H1 (cell line): Measurements from ENCODE around the gene TNFAIP8. TPM values are rescaled to one million over a fixed set of nuclear protein-coding genes. Genes with fewer than 3 reads are reported as not detected.

Experiments used
- CTCF ChIA-PET: fragments of 300-600 bp; sonication (Branson Sonifier 250); formaldehyde crosslinking; loops from one replicate; lab custom pipeline; 2021; ENCODE audit not compliant: partially characterized antibody; lab: Charles Lee
- POLR2A ChIA-PET: fragments of 300-600 bp; sonication (Branson Sonifier 250); formaldehyde crosslinking; loops from one replicate; lab custom pipeline; 2021; ENCODE audit warnings: inconsistent platforms; ENCODE audit not compliant: partially characterized antibody; lab: Charles Lee
- DNase-seq, 2 experiments: peaks; one replicate each; pipeline versions ENCODE4 v3.0.0 to v3.0.0-alpha.2; 2010 to 2022; ENCODE audit warnings: low spot score in 2 of 2, low read depth in 1 of 2, mixed read lengths in 1 of 2
- FAIRE-seq: peaks from 2 replicates; lab custom pipeline; 2011; peaks lifted over from hg19 to GRCh38; lab: Jason Lieb, UNC
- H2AFZ ChIP-seq: 2 replicates; pipeline ENCODE4 v1.8.1; 2012; ENCODE audit warnings: low read length, inconsistent platforms
- H2AK5ac ChIP-seq: 2 replicates; pipeline ENCODE4 v1.6.1; 2013; ENCODE audit warnings: low read depth, low read length
- H2BK120ac ChIP-seq: replicated peaks from 2 replicates; pipeline ENCODE3; 2013; ENCODE audit warnings: low read depth, low read length, inconsistent platforms
- H2BK12ac ChIP-seq: 2 replicates; pipeline ENCODE4 v1.6.1; 2013; ENCODE audit warnings: low read depth, low read length
- H2BK15ac ChIP-seq: 2 replicates; pipeline ENCODE4 v1.6.1; 2013; ENCODE audit warnings: low read length
- H2BK20ac ChIP-seq: 2 replicates; pipeline ENCODE4 v1.6.1; 2013; ENCODE audit warnings: low read length
- H2BK5ac ChIP-seq: 2 replicates; pipeline ENCODE4 v1.6.1; 2013; ENCODE audit warnings: low read depth, low read length
- H3K14ac ChIP-seq: 2 replicates; pipeline ENCODE4 v1.6.1; 2013; ENCODE audit warnings: inconsistent platforms; ENCODE audit not compliant: insufficient read length
- H3K18ac ChIP-seq: 2 replicates; pipeline ENCODE4 v1.6.1; 2013; ENCODE audit warnings: low read length; ENCODE audit errors: extremely low read depth
- H3K23ac ChIP-seq: 2 replicates; pipeline ENCODE4 v1.6.1; 2013; ENCODE audit warnings: inconsistent platforms; ENCODE audit not compliant: insufficient read length
- H3K23me2 ChIP-seq: 2 replicates; pipeline ENCODE4 v1.6.1; 2013; ENCODE audit warnings: low read depth, low read length
- H3K27ac ChIP-seq: 2 replicates; pipeline ENCODE4 v1.6.1; 2011; ENCODE audit warnings: low read depth, low read length, inconsistent platforms
- H3K27me3 ChIP-seq, 4 experiments: replicated peaks in 1 of 4; 1 replicate in 1 of 4; 2 replicates in 3 of 4; pipeline versions ENCODE4 v1.6.1 to v1.8.1; 2011 to 2013; ENCODE audit warnings: low read length in 3 of 4, mild to moderate bottlenecking in 3 of 4, inconsistent platforms in 2 of 4, mixed read lengths in 2 of 4, moderate library complexity in 1 of 4; ENCODE audit not compliant: control insufficient read depth in 3 of 4, insufficient read depth in 3 of 4; ENCODE audit errors: extremely low read depth in 1 of 4
- H3K36me3 ChIP-seq, 4 experiments: 2 replicates each; pipeline versions ENCODE4 v1.6.1 to v1.8.1; 2011 to 2013; ENCODE audit warnings: mild to moderate bottlenecking in 4 of 4, low read length in 3 of 4, moderate library complexity in 2 of 4, control low read depth in 1 of 4, inconsistent platforms in 1 of 4; ENCODE audit not compliant: insufficient read depth in 4 of 4, control insufficient read depth in 2 of 4
- H3K4ac ChIP-seq: replicated peaks from 2 replicates; pipeline ENCODE3; 2013; ENCODE audit warnings: low read length, low read depth, mixed read lengths, inconsistent platforms; ENCODE audit not compliant: insufficient read length
- H3K4me1 ChIP-seq, 4 experiments: replicated peaks in 1 of 4; 1 replicate in 1 of 4; 2 replicates in 3 of 4; pipeline versions ENCODE4 v1.6.1 to v1.8.1; 2011 to 2013; ENCODE audit warnings: low read length in 3 of 4, inconsistent platforms in 2 of 4, mixed read lengths in 1 of 4; ENCODE audit not compliant: insufficient read depth in 4 of 4, control insufficient read depth in 3 of 4
- H3K4me2 ChIP-seq, 2 experiments: 2 replicates each; pipeline versions ENCODE4 v1.6.1 to v1.8.1; 2011 to 2013; ENCODE audit warnings: low read depth in 2 of 2, low read length in 2 of 2, control low read depth in 1 of 2, inconsistent platforms in 1 of 2, mild to moderate bottlenecking in 1 of 2; ENCODE audit not compliant: insufficient read depth in 1 of 2
- H3K4me3 ChIP-seq, 4 experiments: fragments of 200-600, 300-600 bp in 1 of 4; sonication (generic), shearing (Covaris generic), sonication (Bioruptor Twin) in 1 of 4; 2 replicates each; pipeline versions ENCODE4 v1.5.1 to v1.8.1; 2011 to 2016; ENCODE audit warnings: low read length in 4 of 4, low read depth in 3 of 4, control low read depth in 2 of 4, inconsistent platforms in 2 of 4, mild to moderate bottlenecking in 2 of 4, mixed read lengths in 1 of 4, moderate library complexity in 1 of 4; ENCODE audit not compliant: insufficient read depth in 2 of 4; ENCODE audit errors: extremely low read depth in 1 of 4
- H3K56ac ChIP-seq: replicated peaks from 2 replicates; pipeline ENCODE3; 2013; ENCODE audit warnings: low read depth, mild to moderate bottlenecking, mixed read lengths, low read length, inconsistent platforms; ENCODE audit not compliant: insufficient read length
- H3K79me1 ChIP-seq: 2 replicates; pipeline ENCODE4 v1.6.1; 2013; ENCODE audit warnings: low read depth, low read length, control low read depth
- H3K79me2 ChIP-seq, 2 experiments: 2 replicates each; pipeline versions ENCODE4 v1.6.1 to v1.8.1; 2012 to 2013; ENCODE audit warnings: low read length in 2 of 2, mild to moderate bottlenecking in 2 of 2, inconsistent platforms in 1 of 2; ENCODE audit not compliant: insufficient read depth in 2 of 2, control insufficient read depth in 1 of 2
- H3K9ac ChIP-seq, 4 experiments: replicated peaks in 1 of 4; 1 replicate in 1 of 4; 2 replicates in 3 of 4; pipeline versions ENCODE4 v1.6.1 to v1.8.1; 2011 to 2013; ENCODE audit warnings: low read depth in 3 of 4, low read length in 3 of 4, control low read depth in 2 of 4, mild to moderate bottlenecking in 2 of 4, moderate library complexity in 2 of 4, inconsistent platforms in 1 of 4; ENCODE audit errors: extremely low read depth in 1 of 4
- H3K9me3 ChIP-seq, 2 experiments: 2 replicates each; pipeline versions ENCODE4 v1.6.1 to v1.8.1; 2012 to 2013; ENCODE audit warnings: mild to moderate bottlenecking in 2 of 2, moderate library complexity in 2 of 2, control low read depth in 1 of 2, inconsistent platforms in 1 of 2, low read depth in 1 of 2, low read length in 1 of 2, mixed read lengths in 1 of 2; ENCODE audit not compliant: insufficient read depth in 2 of 2
- H4K20me1 ChIP-seq, 2 experiments: replicated peaks in 1 of 2; 2 replicates each; pipeline versions ENCODE3 to v1.8.1; 2011 to 2013; ENCODE audit warnings: inconsistent platforms in 2 of 2, low read length in 2 of 2, mild to moderate bottlenecking in 1 of 2; ENCODE audit not compliant: insufficient read depth in 2 of 2, control insufficient read depth in 1 of 2
- H4K5ac ChIP-seq: 2 replicates; pipeline ENCODE4 v1.6.1; 2013; ENCODE audit warnings: low read length, low read depth, mixed read lengths, inconsistent platforms; ENCODE audit not compliant: insufficient read length
- H4K8ac ChIP-seq: 2 replicates; pipeline ENCODE4 v1.8.0; 2013; ENCODE audit warnings: mild to moderate bottlenecking, moderate library complexity, low read length, inconsistent platforms; ENCODE audit not compliant: insufficient read depth; ENCODE audit errors: extremely low read depth
- H4K91ac ChIP-seq: replicated peaks from 2 replicates; pipeline ENCODE3; 2013; ENCODE audit warnings: low read length, mixed read lengths, inconsistent platforms; ENCODE audit not compliant: insufficient read length
- HDAC6 ChIP-seq: IDR thresholded peaks from one replicate; pipeline ENCODE4 v1.7.1; 2012; ENCODE audit warnings: low read depth, mild to moderate bottlenecking, inconsistent platforms, low read length, moderate library complexity
- WGBS, 2 experiments: shearing (Covaris generic) in 1 of 2; methylation state at CpG; one replicate each; pipeline versions ENCODE4 v1.1.6 to v1.1.7; 2013 to 2015; ENCODE audit warnings: low lambda C conversion rate in 2 of 2, mixed read lengths in 2 of 2, inconsistent platforms in 1 of 2, low coverage in 1 of 2, missing lambda C conversion rate in 1 of 2; ENCODE audit not compliant: insufficient replicate concordance in 2 of 2, insufficient coverage in 1 of 2, insufficient read length in 1 of 2; ENCODE audit errors: extremely low coverage in 1 of 2, missing lambda C conversion rate in 1 of 2; 5-methylcytosine and 5-hydroxymethylcytosine counted together
- polyA plus RNA-seq, 7 experiments: library from polyadenylated mRNA; depleted of rRNA in 3 of 7; stranded (reverse) in 5 of 7; unstranded in 2 of 7; fragments of >200 nt in 5 of 7; fragments of 200-250 nt in 2 of 7; gene quantifications; 1 replicate in 5 of 7; 2 replicates in 1 of 7; 4 replicates in 1 of 7; pipeline versions ENCODE4 v1.2.1 to v1.2.3, GENCODE V29; 2011 to 2013; ENCODE audit warnings: missing spikeins in 2 of 7, mixed read lengths in 2 of 7
- total RNA-seq: library from RNA; stranded (reverse); fragmentation: NEBNext Ultra II Directional; extraction: Animal tissue kit (Norgen Biotek cat#: 25700); gene quantifications from 2 replicates; pipeline ENCODE4 v1.2.1, GENCODE V29; 2021

Gene TNFAIP8
- total and polyA plus RNA-seq, 2 of the 8 experiments (the other 6 are each of a cell fraction or from before 2014, with no cell fraction given): 12.4 to 19.3 TPM

GRCh38 chr5:119343052-119343451 is 12.8 kb upstream of the TNFAIP8 start:
- H2AK5ac ChIP-seq: no peak overlapping the region
- no peaks in the 10 kb centered on the region for H3K9me3 ChIP-seq
- H3K27ac ChIP-seq: no peak overlapping the region
- no peak overlapping the region for H3K9ac ChIP-seq
- no peak overlapping the region for H3K14ac ChIP-seq
- H3K4me2 ChIP-seq: no peak overlapping the region
- 95% methylated on average over 6 of the region's 6 CpGs; no CpG with 5 or more reads in 1 of the 2 experiments for WGBS, 2 experiments
- FAIRE-seq (no peak), DNase-seq (no peak)
- no peak overlapping the region for H4K5ac ChIP-seq
- no peaks in the 10 kb centered on the region for H3K36me3 ChIP-seq
- H2BK20ac ChIP-seq: no peak overlapping the region
- TF ChIP-seq HDAC6: no peak
- no peak overlapping the region for H4K8ac ChIP-seq
- H2BK5ac ChIP-seq: no peak overlapping the region
- H3K79me1 ChIP-seq: no peaks in the 10 kb centered on the region
- no peaks in the 10 kb centered on the region for H4K20me1 ChIP-seq
- H3K4me3 ChIP-seq: no peak overlapping the region
- H2BK120ac ChIP-seq: no peak overlapping the region
- no peaks in the 10 kb centered on the region for H3K23me2 ChIP-seq
- H3K4ac ChIP-seq: no peak overlapping the region
- H2BK15ac ChIP-seq: no peak overlapping the region
- CTCF ChIA-PET: interaction anchor here (1.1 to 5.7 kb wide), 2 partner anchors 7 to 11 kb away, joined by 3 to 28 read pairs; no protein-coding TSS in a partner anchor
- H3K27me3 ChIP-seq: no peaks in the 10 kb centered on the region
- H3K4me1 ChIP-seq: peaks cover 0 to 9% (median 6%) of the 10 kb centered on the region in 4 experiments
- H4K91ac ChIP-seq: no peak overlapping the region
- no peak overlapping the region for H2AFZ ChIP-seq
- H3K18ac ChIP-seq: no peak overlapping the region
- no peak overlapping the region for H3K56ac ChIP-seq
- no peaks in the 10 kb centered on the region for H3K79me2 ChIP-seq
- POLR2A ChIA-PET: no interaction called here
- H2BK12ac ChIP-seq: no peak overlapping the region
- no peak overlapping the region for H3K23ac ChIP-seq
